Tibial nerve (tissue), 4 donors: ENCODE measurements around the gene GXYLT2. TPM values are rescaled to one million over a fixed set of nuclear protein-coding genes. Genes with fewer than 3 reads are reported as not detected.

ENCODE experiments used
- DNase-seq, 2 donors: peaks; one replicate each; pipeline ENCODE4 v3.0.0-alpha.2; 2019; ENCODE audit warnings: low spot score in 2 of 2
- H3K27ac ChIP-seq, 4 donors: fragments of 200-600 bp; sonication (generic) in 3 of 4; one replicate each; pipeline ENCODE4 v1.5.1; 2017 to 2019; ENCODE audit warnings: mild to moderate bottlenecking in 1 of 4
- H3K27me3 ChIP-seq, 2 donors: fragments of 200-600 bp; sonication (generic) in 1 of 2; one replicate each; pipeline versions ENCODE4 v1.5.1 to v1.6.0; 2017 to 2019
- H3K36me3 ChIP-seq, 3 donors: fragments of 200-600 bp; sonication (generic); one replicate each; pipeline ENCODE4 v1.5.1; 2018 to 2019
- H3K4me1 ChIP-seq, 4 donors: fragments of 200-600 bp; sonication (generic) in 3 of 4; one replicate each; pipeline ENCODE4 v1.5.1; 2017 to 2019
- H3K4me3 ChIP-seq, 4 donors: fragments of 200-600 bp; sonication (generic) in 3 of 4; one replicate each; pipeline ENCODE4 v1.5.1; 2017 to 2019; ENCODE audit warnings: mild to moderate bottlenecking in 1 of 4, moderate library complexity in 1 of 4
- H3K9me3 ChIP-seq, 4 donors: fragments of 200-600 bp; sonication (generic) in 3 of 4; one replicate each; pipeline ENCODE4 v1.5.1; 2017 to 2019
- EP300 ChIP-seq, 2 donors: sonication (generic); formaldehyde crosslinking; IDR thresholded peaks; one replicate each; pipeline ENCODE4 v1.6.1; 2017; ENCODE audit warnings: antibody characterized with exemption in 2 of 2, mild to moderate bottlenecking in 1 of 2
- POLR2A ChIP-seq, 2 donors: fragments of 450-650 bp; IDR thresholded peaks; one replicate each; pipeline ENCODE4 v1.6.1; 2017; ENCODE audit warnings: antibody characterized with exemption in 2 of 2, mild to moderate bottlenecking in 2 of 2, moderate library complexity in 2 of 2
- WGBS, 2 donors: methylation state at CpG; one replicate each; pipeline ENCODE4 v1.1.5; 2018; 5-methylcytosine and 5-hydroxymethylcytosine counted together
- total RNA-seq, 4 donors: library from RNA; depleted of rRNA; stranded (reverse); fragments of >200 nt; gene quantifications; one replicate each; pipeline ENCODE4 v1.1.0, GENCODE V29; 2016
- TF ChIP-seq, protein P1 (sequence below), 5 experiments: fragments of 200-600 bp in 3 of 5; fragments of 450-650 bp in 2 of 5; sonication (generic) in 3 of 5; IDR thresholded peaks; one replicate each; pipeline ENCODE4 v1.5.1; 2016 to 2019; ENCODE audit warnings: antibody characterized with exemption in 5 of 5, mild to moderate bottlenecking in 3 of 5, moderate library complexity in 2 of 5

Gene GXYLT2
- total RNA-seq, 4 donors from 2014 or later, result 16.7 to 33.6 (median 22.0) TPM

DNA sequence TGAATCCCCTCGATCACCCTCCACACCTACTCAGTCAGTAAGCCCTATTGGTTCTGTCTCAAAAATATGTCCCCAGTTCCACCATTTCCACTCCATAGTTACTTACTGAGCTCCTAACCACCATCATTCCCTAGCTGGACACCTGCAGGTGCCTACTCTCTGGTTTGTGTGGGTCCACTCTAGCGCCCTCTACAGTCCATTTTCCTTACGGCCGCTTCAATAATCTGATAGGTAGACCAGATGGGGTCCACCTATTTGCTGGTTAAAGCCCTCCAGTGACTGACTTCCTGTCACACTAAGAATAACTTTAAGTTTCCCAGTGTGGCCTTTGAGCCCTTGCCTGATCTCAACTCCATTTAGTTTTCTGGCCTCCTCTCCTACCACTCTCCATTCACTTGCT, 5.0 kb downstream of the GXYLT2 start:
- peaks cover 0 to 62% (median 25%) of the 10 kb centered on the region in 4 donors for H3K4me1 ChIP-seq
- no peaks in the 10 kb centered on the region for H3K9me3 ChIP-seq
- WGBS, 2 donors, result 65 to 68% methylated on average over 4 of the region's 4 CpGs
- H3K27me3 ChIP-seq, result no peaks in the 10 kb centered on the region
- no peak overlapping the region for H3K4me3 ChIP-seq
- H3K36me3 ChIP-seq, result no peaks in the 10 kb centered on the region
- no peak for DNase-seq
- H3K27ac ChIP-seq, result peak overlapping the region in 2 of 4 donors; percentile 87
- TF ChIP-seq POLR2A (IDR thresholded peaks at IDR 0.05), result no peak
- no peak for TF ChIP-seq EP300 (IDR thresholded peaks at IDR 0.05)
- TF ChIP-seq, protein P1, sequence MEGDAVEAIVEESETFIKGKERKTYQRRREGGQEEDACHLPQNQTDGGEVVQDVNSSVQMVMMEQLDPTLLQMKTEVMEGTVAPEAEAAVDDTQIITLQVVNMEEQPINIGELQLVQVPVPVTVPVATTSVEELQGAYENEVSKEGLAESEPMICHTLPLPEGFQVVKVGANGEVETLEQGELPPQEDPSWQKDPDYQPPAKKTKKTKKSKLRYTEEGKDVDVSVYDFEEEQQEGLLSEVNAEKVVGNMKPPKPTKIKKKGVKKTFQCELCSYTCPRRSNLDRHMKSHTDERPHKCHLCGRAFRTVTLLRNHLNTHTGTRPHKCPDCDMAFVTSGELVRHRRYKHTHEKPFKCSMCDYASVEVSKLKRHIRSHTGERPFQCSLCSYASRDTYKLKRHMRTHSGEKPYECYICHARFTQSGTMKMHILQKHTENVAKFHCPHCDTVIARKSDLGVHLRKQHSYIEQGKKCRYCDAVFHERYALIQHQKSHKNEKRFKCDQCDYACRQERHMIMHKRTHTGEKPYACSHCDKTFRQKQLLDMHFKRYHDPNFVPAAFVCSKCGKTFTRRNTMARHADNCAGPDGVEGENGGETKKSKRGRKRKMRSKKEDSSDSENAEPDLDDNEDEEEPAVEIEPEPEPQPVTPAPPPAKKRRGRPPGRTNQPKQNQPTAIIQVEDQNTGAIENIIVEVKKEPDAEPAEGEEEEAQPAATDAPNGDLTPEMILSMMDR (IDR thresholded peaks at IDR 0.05), result no peak

DNA sequence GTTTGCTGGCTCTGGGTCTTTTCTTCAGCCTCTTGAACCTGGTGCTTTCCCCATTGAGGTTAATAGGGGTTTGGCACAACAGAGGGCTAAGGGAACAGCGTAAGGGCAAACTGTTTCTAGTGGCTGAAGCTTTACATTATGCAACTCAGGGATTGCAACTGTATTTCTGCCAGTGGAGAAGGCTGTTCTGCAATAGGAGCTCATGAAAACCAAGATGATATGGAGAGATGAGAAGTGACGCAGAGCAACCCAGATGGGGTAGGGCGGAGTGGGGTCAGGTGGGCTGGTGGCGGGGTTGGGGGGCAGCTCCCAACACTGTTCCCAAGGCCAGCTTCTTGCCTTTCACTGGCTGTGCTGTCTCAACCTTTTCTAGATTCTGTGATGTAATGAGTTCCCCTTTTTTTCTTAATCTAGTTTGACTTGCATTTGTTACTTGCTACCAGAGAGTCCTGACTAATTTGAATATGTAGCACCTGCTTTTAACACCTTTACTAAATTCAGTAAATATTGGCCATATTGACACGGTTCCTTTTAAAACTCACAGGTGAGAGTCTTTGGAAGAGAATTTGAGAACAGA, 7.2 kb downstream of the GXYLT2 start:
- H3K27me3 ChIP-seq, result no peaks in the 10 kb centered on the region
- DNase-seq, result no peak
- TF ChIP-seq, protein P1 (IDR thresholded peaks at IDR 0.05), result no peak
- TF ChIP-seq POLR2A (IDR thresholded peaks at IDR 0.05) (no peak), EP300 (IDR thresholded peaks at IDR 0.05) (no peak)
- H3K9me3 ChIP-seq, result no peaks in the 10 kb centered on the region
- H3K4me1 ChIP-seq, result peaks cover 0 to 46% (median 23%) of the 10 kb centered on the region in 4 donors
- no peak overlapping the region for H3K4me3 ChIP-seq
- H3K27ac ChIP-seq, result peak overlapping the region in 1 of 4 donors; percentile 76
- 87 to 96% methylated on average over 5 of the region's 5 CpGs for WGBS, 2 donors
- no peaks in the 10 kb centered on the region for H3K36me3 ChIP-seq

DNA sequence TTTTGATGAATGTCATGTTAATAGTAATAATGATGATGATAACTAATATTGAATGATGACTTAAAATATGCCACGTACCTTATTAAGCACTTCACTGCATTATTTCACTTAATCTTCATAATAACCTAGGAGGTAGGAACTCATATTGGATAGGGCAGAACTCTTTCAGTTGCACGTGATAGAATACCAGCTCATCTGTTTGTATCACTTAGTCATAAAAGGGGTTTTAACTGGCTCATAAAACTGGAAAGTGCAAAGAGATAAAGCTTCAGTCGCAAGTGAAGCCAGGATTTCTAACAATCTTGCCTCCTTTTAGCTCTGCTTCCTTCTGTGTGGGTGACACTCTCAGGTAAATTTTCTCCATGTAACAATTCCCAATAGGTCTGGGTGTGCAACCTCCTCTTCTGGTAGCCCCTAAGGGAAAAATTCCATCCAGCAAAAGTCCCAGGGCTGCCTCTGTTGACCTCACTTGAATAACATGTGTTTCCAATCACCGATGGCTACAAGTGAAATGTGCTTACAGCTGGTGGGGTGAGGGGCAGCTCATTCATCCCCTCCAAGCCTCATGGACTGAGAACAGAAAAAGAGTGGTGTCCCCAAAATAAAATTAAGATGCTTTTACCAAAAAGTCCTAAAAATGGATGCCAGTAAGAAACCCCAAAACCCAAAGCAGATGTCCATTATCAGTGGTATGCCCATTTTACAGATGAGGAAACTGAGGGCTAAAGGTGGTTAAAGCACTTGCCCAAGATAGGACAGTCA, 9.3 kb downstream of the GXYLT2 start:
- H3K27ac ChIP-seq, result no peak overlapping the region
- H3K36me3 ChIP-seq, result no peaks in the 10 kb centered on the region
- 53 to 58% methylated on average over 4 of the region's 4 CpGs for WGBS, 2 donors
- H3K27me3 ChIP-seq, result no peaks in the 10 kb centered on the region
- H3K9me3 ChIP-seq, result no peaks in the 10 kb centered on the region
- DNase-seq, result no peak
- H3K4me3 ChIP-seq, result no peak overlapping the region
- TF ChIP-seq EP300 (IDR thresholded peaks at IDR 0.05) (no peak), POLR2A (IDR thresholded peaks at IDR 0.05) (no peak)
- TF ChIP-seq, protein P1 (IDR thresholded peaks at IDR 0.05), result no peak
- peaks cover 0 to 25% (median 11%) of the 10 kb centered on the region in 4 donors for H3K4me1 ChIP-seq

DNA sequence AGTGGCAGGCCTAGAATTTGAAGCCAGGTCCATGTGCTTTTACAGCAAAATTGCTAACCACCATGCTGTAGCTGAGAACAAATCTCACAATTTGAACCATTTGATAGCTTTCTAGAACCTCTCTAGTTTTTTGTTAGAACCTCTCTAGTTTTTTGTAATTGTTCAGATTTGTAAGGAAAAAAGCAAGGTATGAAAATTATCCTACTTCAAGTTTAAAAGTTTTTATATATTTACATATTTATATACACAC, 9.8 kb downstream of the GXYLT2 start:
- no peak for DNase-seq
- H3K4me3 ChIP-seq, result no peak overlapping the region
- H3K36me3 ChIP-seq, result no peaks in the 10 kb centered on the region
- peaks cover 0 to 20% (median 7%) of the 10 kb centered on the region in 4 donors for H3K4me1 ChIP-seq
- H3K9me3 ChIP-seq, result no peaks in the 10 kb centered on the region
- no peaks in the 10 kb centered on the region for H3K27me3 ChIP-seq
- H3K27ac ChIP-seq, result no peak overlapping the region
- TF ChIP-seq EP300 (IDR thresholded peaks at IDR 0.05) (no peak), POLR2A (IDR thresholded peaks at IDR 0.05) (no peak)
- TF ChIP-seq, protein P1 (IDR thresholded peaks at IDR 0.05), result no peak

DNA sequence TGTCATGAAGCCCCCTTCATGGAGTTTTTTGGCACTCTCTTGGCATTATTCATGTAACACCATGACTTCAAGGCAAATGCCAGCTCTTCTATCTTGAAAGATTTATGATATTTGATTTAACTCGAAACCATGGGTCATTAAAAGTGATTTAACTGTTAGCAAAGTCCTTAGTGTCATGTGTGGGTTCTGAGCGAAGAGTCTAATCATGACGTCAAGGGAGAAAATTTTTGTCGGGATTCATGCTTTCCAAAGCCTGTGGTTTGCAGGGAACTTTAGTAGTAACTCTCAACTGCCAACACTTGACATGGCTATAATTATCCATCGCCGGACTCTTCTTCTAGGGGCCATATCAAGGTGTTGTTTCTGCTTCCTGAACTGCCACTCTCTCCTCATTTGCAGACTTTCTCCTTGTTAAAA, 11.5 kb downstream of the GXYLT2 start:
- WGBS, 2 donors, result 73 to 78% methylated on average over 6 of the region's 6 CpGs
- Histone ChIP-seq H3K27me3 (no peaks in the 10 kb centered on the region), H3K27ac (no peak overlapping the region), H3K4me1 (peaks cover 0 to 13% (median 0%) of the 10 kb centered on the region in 4 donors), H3K36me3 (no peaks in the 10 kb centered on the region), H3K4me3 (no peak overlapping the region), H3K9me3 (no peaks in the 10 kb centered on the region)
- DNase-seq, result no peak
- TF ChIP-seq, protein P1 (IDR thresholded peaks at IDR 0.05), result no peak
- no peak for TF ChIP-seq EP300 (IDR thresholded peaks at IDR 0.05)
- TF ChIP-seq POLR2A (IDR thresholded peaks at IDR 0.05), result no peak
